Right lobe of liver (tissue), 6 donors: ENCODE data around the gene MYL11. TPM values are rescaled to one million over a fixed set of nuclear protein-coding genes. Genes with fewer than 3 reads are reported as not detected.

Source experiments
- ATAC-seq, 4 donors: fragments of 200-7000 bp; cut with Tn5 transposase; one replicate each; pipeline ENCODE4 v1.9.1; 2020; ENCODE audit warnings: mild to moderate bottlenecking in 4 of 4, moderate library complexity in 4 of 4
- DNase-seq, 3 donors: peaks; one replicate each; pipeline ENCODE4 v3.0.0-alpha.2; 2020
- H3K27ac ChIP-seq, 3 donors: fragments of 200-600 bp; one replicate each; pipeline ENCODE4 v1.8.0; 2022
- H3K27me3 ChIP-seq, 2 donors: fragments of 200-600 bp; one replicate each; pipeline ENCODE4 v1.8.0; 2022
- H3K36me3 ChIP-seq, 4 donors: fragments of 200-600 bp; sonication (generic) in 1 of 4; one replicate each; pipeline versions ENCODE4 v1.5.1 to v1.8.0; 2017 to 2022; ENCODE audit warnings: control low read depth in 1 of 4
- H3K4me1 ChIP-seq, 4 donors: fragments of 200-600 bp; sonication (generic) in 1 of 4; one replicate each; pipeline versions ENCODE4 v1.5.1 to v1.8.0; 2017 to 2022; ENCODE audit warnings: control low read depth in 1 of 4
- H3K4me3 ChIP-seq, 3 donors: fragments of 200-600 bp; one replicate each; pipeline ENCODE4 v1.8.0; 2022
- H3K9me3 ChIP-seq, 4 donors: fragments of 200-600 bp; sonication (generic) in 1 of 4; one replicate each; pipeline versions ENCODE4 v1.5.1 to v1.8.0; 2017 to 2022; ENCODE audit warnings: control low read depth in 1 of 4
- POLR2A ChIP-seq: fragments of 450-650 bp; IDR thresholded peaks from one replicate; pipeline ENCODE4 v1.6.1; 2017; ENCODE audit warnings: antibody characterized with exemption, mild to moderate bottlenecking
- WGBS: methylation state at CpG from one replicate; pipeline ENCODE4 v1.1.6; 2018; ENCODE audit warnings: low coverage, low lambda C conversion rate; ENCODE audit not compliant: insufficient coverage; ENCODE audit errors: missing lambda C conversion rate; 5-methylcytosine and 5-hydroxymethylcytosine counted together
- intact Hi-C, 2 donors: fragments of 100-400 bp; cut with DNase I; formaldehyde crosslinking; loops; one replicate each; pipeline versions ENCODE4 v1.11.2 to v1.14.1; 2022
- small RNA-seq, 2 experiments: library from RNA; depleted of rRNA; stranded (forward); fragments of <200 nt; gene quantifications; one replicate each; pipeline ENCODE3, GENCODE V24; 2016
- total RNA-seq, 6 experiments: library from RNA; depleted of rRNA in 2 of 6; stranded (reverse); fragments of >200 nt in 2 of 6; fragmentation: NEBNext Ultra II Directional in 3 of 6; extraction: Animal tissue kit (Norgen Biotek cat#: 25700) in 3 of 6; gene quantifications; one replicate each; pipeline versions ENCODE4 v1.1.0 to v1.2.4, GENCODE V29; 2016 to 2023
- TF ChIP-seq, protein P1 (sequence below), 4 donors: fragments of 200-600 bp in 3 of 4; fragments of 450-650 bp in 1 of 4; IDR thresholded peaks; one replicate each; pipeline versions ENCODE4 v1.5.1 to v1.8.0; 2016 to 2022; ENCODE audit warnings: antibody characterized with exemption in 4 of 4, mild to moderate bottlenecking in 2 of 4
- donor health status: DM: no; HTN: yes; CAD: no.
- donor health status: DM: no; HTN: no; CAD: no.
- donor health status: DM: no; HTN: no; CAD: no.
- donor health status: DM: no; HTN: yes; CAD: no.
- donor health status: DM: no; HTN: yes; CAD: no.

The MYL11 gene
- total RNA-seq, 6 experiments from 2014 or later: 1.4 TPM; not detected in 5

DNA sequence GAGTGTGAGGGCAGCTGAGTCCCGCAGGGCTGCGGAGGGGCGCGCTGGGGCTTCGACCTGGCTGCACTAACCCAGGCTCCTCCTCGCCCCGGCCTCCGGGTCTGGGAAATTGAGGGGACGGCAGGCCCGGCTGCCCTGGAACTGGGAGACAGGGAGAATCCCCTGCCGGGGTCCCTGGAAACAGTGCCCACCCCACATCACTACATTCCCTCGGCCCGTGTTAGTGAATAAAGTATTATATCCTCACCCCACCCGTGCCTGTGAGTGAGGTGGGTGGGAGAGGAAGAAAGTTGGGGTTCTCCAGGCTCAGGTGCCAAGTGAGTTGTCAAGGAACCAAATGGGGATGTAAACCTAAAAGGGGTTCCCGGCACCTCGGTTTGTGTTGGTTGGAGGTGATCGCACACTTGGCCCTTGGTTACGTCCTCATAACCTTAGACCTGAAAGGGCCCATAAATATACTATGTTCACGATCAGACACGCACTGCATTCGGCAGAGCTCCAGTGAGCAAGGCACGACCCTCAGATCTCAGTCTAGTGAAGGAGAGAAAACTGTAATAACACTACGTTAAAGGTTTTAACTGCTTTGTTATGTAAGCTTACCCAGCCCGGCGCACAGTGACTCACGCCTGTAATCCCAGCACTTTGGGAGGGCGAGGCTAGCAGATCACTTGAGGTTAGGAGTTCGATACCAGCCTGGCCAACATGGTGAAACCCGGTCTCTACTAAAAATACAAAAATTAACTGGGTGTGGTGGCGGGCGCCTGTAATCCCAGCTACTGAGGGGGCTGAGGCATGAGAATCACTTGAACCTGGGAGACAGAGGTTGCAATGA lies 44.0 kb downstream of the MYL11 start:
- Histone ChIP-seq H3K4me3 (peak overlapping the region; percentile 55 to 68 (median 64)), H3K27me3 (no peaks in the 10 kb centered on the region), H3K36me3 (peaks cover 0 to 5% (median 0%) of the 10 kb centered on the region in 4 donors), H3K27ac (peak overlapping the region; percentile 76 to 85 (median 80)), H3K4me1 (peaks cover 0 to 13% (median 0%) of the 10 kb centered on the region in 4 donors), H3K9me3 (no peaks in the 10 kb centered on the region)
- ATAC-seq (no peak), DNase-seq (no peak)
- intact Hi-C loops: no loop called here
- TF ChIP-seq, protein P1, sequence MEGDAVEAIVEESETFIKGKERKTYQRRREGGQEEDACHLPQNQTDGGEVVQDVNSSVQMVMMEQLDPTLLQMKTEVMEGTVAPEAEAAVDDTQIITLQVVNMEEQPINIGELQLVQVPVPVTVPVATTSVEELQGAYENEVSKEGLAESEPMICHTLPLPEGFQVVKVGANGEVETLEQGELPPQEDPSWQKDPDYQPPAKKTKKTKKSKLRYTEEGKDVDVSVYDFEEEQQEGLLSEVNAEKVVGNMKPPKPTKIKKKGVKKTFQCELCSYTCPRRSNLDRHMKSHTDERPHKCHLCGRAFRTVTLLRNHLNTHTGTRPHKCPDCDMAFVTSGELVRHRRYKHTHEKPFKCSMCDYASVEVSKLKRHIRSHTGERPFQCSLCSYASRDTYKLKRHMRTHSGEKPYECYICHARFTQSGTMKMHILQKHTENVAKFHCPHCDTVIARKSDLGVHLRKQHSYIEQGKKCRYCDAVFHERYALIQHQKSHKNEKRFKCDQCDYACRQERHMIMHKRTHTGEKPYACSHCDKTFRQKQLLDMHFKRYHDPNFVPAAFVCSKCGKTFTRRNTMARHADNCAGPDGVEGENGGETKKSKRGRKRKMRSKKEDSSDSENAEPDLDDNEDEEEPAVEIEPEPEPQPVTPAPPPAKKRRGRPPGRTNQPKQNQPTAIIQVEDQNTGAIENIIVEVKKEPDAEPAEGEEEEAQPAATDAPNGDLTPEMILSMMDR (IDR thresholded peaks at IDR 0.05): no peak
- no peak for TF ChIP-seq POLR2A
- 88% methylated on average over 15 of the region's 31 CpGs for WGBS

GRCh38 chr16:30421010-30421409 lies 46.4 kb downstream of the MYL11 start:
- Histone ChIP-seq H3K4me3 (no peak overlapping the region), H3K36me3 (peaks cover 0 to 13% (median 0%) of the 10 kb centered on the region in 4 donors), H3K4me1 (peaks cover 0 to 13% (median 0%) of the 10 kb centered on the region in 4 donors), H3K27me3 (no peaks in the 10 kb centered on the region), H3K27ac (no peak overlapping the region), H3K9me3 (no peaks in the 10 kb centered on the region)
- intact Hi-C loops: loop anchor here in 1 of 2 donors (10.0 kb wide), 1 partner anchor 204 kb away; no protein-coding TSS in a partner anchor
- no peak for DNase-seq
- TF ChIP-seq, protein P1 (IDR thresholded peaks at IDR 0.05): no peak
- TF ChIP-seq POLR2A: no peak
- 92% methylated on average over 5 of the region's 5 CpGs for WGBS
- no peak for ATAC-seq

Small RNA genes lying within 50 kb of the gene (small RNA-seq; reads per million reads assigned to genes)
- 0 to 1.9 reads per million in 2 experiments for gene RF00406

Other genes with a start within 250 kb of the MYL11 start
- 10 to 100 TPM in 1 of 6 experiments, 1 to 10 TPM in 5; 7.0 to 15.2 (median 7.9) TPM for gene CORO1A, start 191.2 kb upstream of the MYL11 start, total RNA-seq
- gene BOLA2B, start 181.1 kb upstream of the MYL11 start, total RNA-seq: 100 to 1,000 TPM in 1 of 6 experiments, 10 to 100 TPM in 5; 22.9 to 139 (median 25.6) TPM
- gene SLX1A, start 180.9 kb upstream of the MYL11 start, total RNA-seq: 10 to 100 TPM; 15.5 to 83.2 (median 36.4) TPM
- 10 to 100 TPM in 5 of 6 experiments, 1 to 10 TPM in 1; 8.5 to 29.0 (median 11.9) TPM for gene SULT1A3, start 175.5 kb upstream of the MYL11 start, total RNA-seq
- gene NPIPB13, start 126.3 kb upstream of the MYL11 start, total RNA-seq: 10 to 100 TPM in 1 of 6 experiments, 1 to 10 TPM in 4, under 1 TPM in 1; 0.99 to 11.2 (median 6.7) TPM
- gene CD2BP2, start 19.5 kb upstream of the MYL11 start, total RNA-seq: 10 to 100 TPM; 14.8 to 23.8 (median 18.2) TPM
- 10 to 100 TPM in 3 of 6 experiments, 1 to 10 TPM in 3; 7.9 to 12.3 (median 10.6) TPM for gene TBC1D10B, start 4.3 kb upstream of the MYL11 start, total RNA-seq
- 1 to 10 TPM in 3 of 6 experiments, under 1 TPM in 3; 0.12 to 1.7 (median 0.93) TPM for gene SEPTIN1, start 7.8 kb downstream of the MYL11 start, total RNA-seq
- 1 to 10 TPM; 2.9 to 4.3 (median 3.9) TPM for gene ZNF48, start 20.6 kb downstream of the MYL11 start, total RNA-seq
- gene ZNF771, start 32.8 kb downstream of the MYL11 start, total RNA-seq: 10 to 100 TPM in 3 of 6 experiments, 1 to 10 TPM in 3; 3.9 to 11.3 (median 9.6) TPM
- gene DCTPP1, start 55.2 kb downstream of the MYL11 start, total RNA-seq: 10 to 100 TPM; 10.0 to 17.9 (median 13.9) TPM
- gene SEPHS2, start 71.1 kb downstream of the MYL11 start, total RNA-seq: 100 to 1,000 TPM; 157 to 228 (median 205) TPM
- gene ITGAL, start 97.9 kb downstream of the MYL11 start, total RNA-seq: 10 to 100 TPM in 4 of 6 experiments, 1 to 10 TPM in 2; 7.3 to 12.4 (median 10.2) TPM
- gene ZNF768, start 151.8 kb downstream of the MYL11 start, total RNA-seq: 10 to 100 TPM; 14.7 to 21.2 (median 18.8) TPM
- gene ZNF747, start 160.1 kb downstream of the MYL11 start, total RNA-seq: 1 to 10 TPM; 5.3 to 9.7 (median 6.4) TPM
- 1 to 10 TPM; 3.2 to 6.5 (median 4.8) TPM for gene ZNF764, start 183.6 kb downstream of the MYL11 start, total RNA-seq
- gene ZNF688, start 196.9 kb downstream of the MYL11 start, total RNA-seq: 10 to 100 TPM in 1 of 6 experiments, 1 to 10 TPM in 5; 4.0 to 11.5 (median 6.5) TPM
- gene ZNF785, start 210.9 kb downstream of the MYL11 start, total RNA-seq: 1 to 10 TPM; 2.4 to 6.5 (median 5.6) TPM
- 1 to 10 TPM; 3.9 to 5.8 (median 4.4) TPM for gene ZNF689, start 235.6 kb downstream of the MYL11 start, total RNA-seq